ENCODE data around the gene KLHDC7B. TPM values are rescaled to one million over a fixed set of nuclear protein-coding genes. Genes with fewer than 3 reads are reported as not detected.

Gene KLHDC7B
- total and polyA plus RNA-seq, 2 of the 13 experiments (the other 11 are each of a cell fraction or from before 2014, with no cell fraction given), result 0.11 TPM; not detected in 1

DNA sequence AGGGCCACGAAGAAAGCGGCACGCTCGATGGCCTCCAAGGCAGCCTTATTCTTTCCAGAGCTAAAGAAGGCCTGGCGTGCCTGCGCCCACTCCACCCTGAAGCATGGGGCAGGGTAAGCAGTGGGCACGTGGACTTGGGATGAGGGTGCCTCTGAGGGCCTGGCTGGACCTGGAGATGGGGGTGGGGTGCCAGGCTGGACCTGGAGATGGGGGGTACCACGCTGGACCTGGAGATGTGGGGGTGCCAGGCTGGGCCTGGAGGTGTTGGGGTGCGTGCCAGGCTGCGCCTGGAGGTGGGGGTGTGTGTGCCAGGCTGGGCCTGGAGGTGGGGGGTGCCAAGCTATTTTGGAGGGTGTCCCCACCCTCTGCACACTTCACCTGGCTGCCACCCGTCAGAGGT is 27.3 kb downstream of the KLHDC7B start:
- H2AFZ ChIP-seq (ENCODE audit: low read length), result no peak overlapping the region
- intact Hi-C loops (cut with micrococcal nuclease; ENCODE audit: unreplicated experiment), result no loop called here
- no peak overlapping the region for H3K9ac ChIP-seq (ENCODE audit: insufficient read depth, low read depth, low read length)
- H3K4me1 ChIP-seq (ENCODE audit: insufficient read depth, low read length), result peaks cover 26% of the 10 kb centered on the region
- no peak overlapping the region for H3K27ac ChIP-seq (ENCODE audit: extremely low read length, insufficient read depth, low read length)
- FAIRE-seq (no peak), ATAC-seq (no peak), DNase-seq (ENCODE audit: low spot score) (no peak)
- no peak for TF ChIP-seq HCFC1 (IDR thresholded peaks at IDR 0.05; ENCODE audit: low read depth, low read length)
- no peak for TF ChIP-seq SALL2 (CRISPR knock-in tag; IDR thresholded peaks at IDR 0.05)
- peak; percentile 36 for TF ChIP-seq AGO2 (optimal IDR thresholded peaks at IDR 0.05; ENCODE audit: low read depth, low read length)
- no peak for TF ChIP-seq ZSCAN29 (CRISPR knock-in tag; conservative IDR thresholded peaks at IDR 0.05)
- no peaks in the 10 kb centered on the region for H3K79me2 ChIP-seq (ENCODE audit: insufficient read depth, low read length)
- ChIA-PET CTCF (ENCODE audit: low intra/inter-chr PET ratio, low total read pairs) (no interaction called here), POLR2A (interaction anchor here (1.1 kb wide), 1 partner anchor 9 kb away, joined by 5 read pairs; no protein-coding TSS in a partner anchor)
- H3K4me2 ChIP-seq (ENCODE audit: low read depth, low read length), result no peak overlapping the region
- 92% methylated on average over 2 of the region's 11 CpGs for WGBS (ENCODE audit: low lambda C conversion rate)
- peaks cover 4 to 5% of the 10 kb centered on the region in 2 experiments; a peak in 2 of 5 replicates for H3K36me3 ChIP-seq (replicated peaks in 1 of 2; ENCODE audit: control insufficient read depth in 1 of 2, insufficient read depth in 2 of 2, low read length in 2 of 2)
- no peaks in the 10 kb centered on the region for H4K20me1 ChIP-seq (ENCODE audit: insufficient read depth, low read length)
- BruUV-seq (replicated peaks), result no TSS peak
- no peak overlapping the region for H3K4me3 ChIP-seq (replicated peaks in 1 of 3; ENCODE audit: insufficient read depth in 1 of 3, low read depth in 2 of 3, low read length in 3 of 3)
- no peaks in the 10 kb centered on the region for H3K9me3 ChIP-seq (ENCODE audit: low read length)
- in situ Hi-C loops (cut with HindIII; ENCODE audit: extremely low pct_ligation_motif_present, low pct_unique_long_range_greater_than_20kb), result no loop called here
- no peaks in the 10 kb centered on the region for H3K27me3 ChIP-seq (ENCODE audit: control insufficient read depth in 1 of 2, insufficient read depth in 2 of 2, low read length in 2 of 2)

DNA sequence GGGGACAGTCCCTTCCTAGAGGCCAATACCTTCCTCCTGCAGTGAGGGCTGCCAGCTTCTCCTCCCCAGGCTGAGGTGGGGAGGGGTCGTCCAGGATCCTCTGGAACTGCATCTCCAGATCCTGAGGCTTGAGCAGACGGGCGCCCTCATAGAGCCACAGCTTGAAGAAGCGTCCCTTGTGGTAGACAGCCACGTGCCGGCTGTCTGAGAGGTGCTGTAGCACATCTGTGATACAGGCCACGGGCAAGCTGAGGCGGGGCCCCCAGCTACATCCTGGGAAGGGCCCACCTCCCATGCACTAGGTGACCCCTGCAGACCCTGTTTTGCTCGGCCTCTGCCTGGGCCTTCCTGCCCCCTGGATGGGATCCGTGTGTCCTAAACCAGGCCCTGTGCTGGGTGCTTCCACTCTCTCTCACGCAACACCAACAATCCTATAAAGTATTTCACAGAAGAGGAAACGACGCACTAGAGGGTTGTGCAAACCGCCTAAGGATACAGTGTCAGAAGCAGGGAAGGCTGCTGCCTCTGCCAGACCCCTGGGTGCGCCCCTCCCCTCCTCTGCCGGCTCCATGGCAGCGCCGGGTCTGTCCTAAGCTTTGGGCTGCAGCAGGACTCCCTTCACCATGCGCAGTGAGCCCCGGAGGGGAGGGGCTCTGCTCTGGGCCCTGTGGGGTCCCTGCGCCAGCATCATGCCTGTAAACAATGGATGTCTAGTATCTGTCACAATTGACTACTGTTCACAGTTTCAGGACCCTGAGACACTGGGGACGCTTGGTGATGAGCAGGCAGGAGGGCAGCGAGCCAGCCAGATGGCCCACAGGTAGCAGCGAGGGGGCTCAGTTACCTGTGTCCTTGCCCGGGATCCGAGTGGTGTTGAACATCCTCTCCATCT is 28.0 kb downstream of the KLHDC7B start:
- TF ChIP-seq KLF16 (CRISPR knock-in tag; IDR thresholded peaks at IDR 0.05) (no peak), ZSCAN25 (CRISPR knock-in tag; IDR thresholded peaks at IDR 0.05) (no peak), ZNF451 (CRISPR knock-in tag; IDR thresholded peaks at IDR 0.05) (no peak), HMG20B (CRISPR knock-in tag; conservative IDR thresholded peaks at IDR 0.05) (no peak)
- TF ChIP-seq, protein P1, sequence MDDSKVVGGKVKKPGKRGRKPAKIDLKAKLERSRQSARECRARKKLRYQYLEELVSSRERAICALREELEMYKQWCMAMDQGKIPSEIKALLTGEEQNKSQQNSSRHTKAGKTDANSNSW (CRISPR knock-in tag; IDR thresholded peaks at IDR 0.05; ENCODE audit: borderline replicate concordance), result no peak
- Histone ChIP-seq H2AFZ (ENCODE audit: low read length) (no peak overlapping the region), H3K27me3 (ENCODE audit: control insufficient read depth in 1 of 2, insufficient read depth in 2 of 2, low read length in 2 of 2) (no peaks in the 10 kb centered on the region), H3K9ac (ENCODE audit: insufficient read depth, low read depth, low read length) (no peak overlapping the region), H3K79me2 (ENCODE audit: insufficient read depth, low read length) (no peaks in the 10 kb centered on the region), H3K36me3 (replicated peaks in 1 of 2; ENCODE audit: control insufficient read depth in 1 of 2, insufficient read depth in 2 of 2, low read length in 2 of 2) (peaks cover 4 to 5% of the 10 kb centered on the region in 2 experiments; a peak in 2 of 5 replicates), H3K4me1 (ENCODE audit: insufficient read depth, low read length) (peaks cover 18% of the 10 kb centered on the region), H4K20me1 (ENCODE audit: insufficient read depth, low read length) (no peaks in the 10 kb centered on the region), H3K4me3 (replicated peaks in 1 of 3; ENCODE audit: insufficient read depth in 1 of 3, low read depth in 2 of 3, low read length in 3 of 3) (no peak overlapping the region), H3K9me3 (ENCODE audit: low read length) (no peaks in the 10 kb centered on the region), H3K27ac (ENCODE audit: extremely low read length, insufficient read depth, low read length) (no peak overlapping the region), H3K4me2 (ENCODE audit: low read depth, low read length) (no peak overlapping the region)
- no TSS peak for BruUV-seq (replicated peaks)
- intact Hi-C loops (cut with micrococcal nuclease; ENCODE audit: unreplicated experiment) (no loop called here), in situ Hi-C loops (cut with HindIII; ENCODE audit: extremely low pct_ligation_motif_present, low pct_unique_long_range_greater_than_20kb) (no loop called here)
- 95% methylated on average over 13 of the region's 26 CpGs for WGBS (ENCODE audit: low lambda C conversion rate)
- DNase-seq (ENCODE audit: low spot score), result no peak
- ChIA-PET POLR2A (no interaction called here), CTCF (ENCODE audit: low intra/inter-chr PET ratio, low total read pairs) (no interaction called here)
- ATAC-seq, result no peak
- FAIRE-seq, result no peak
